SK-N-SH (cell line): ENCODE results near the gene PRM1.

Source experiments
- POLR2AphosphoS5 ChIP-seq: IDR thresholded peaks from 2 replicates; pipeline ENCODE4 v1.6.1; 2012; ENCODE audit warnings: low read depth, low read length
- RCOR1 ChIP-seq: fragments of 150-350 bp; IDR thresholded peaks from 2 replicates; pipeline ENCODE4 v1.6.1; 2017; ENCODE audit warnings: antibody characterized with exemption, low read length

DNA sequence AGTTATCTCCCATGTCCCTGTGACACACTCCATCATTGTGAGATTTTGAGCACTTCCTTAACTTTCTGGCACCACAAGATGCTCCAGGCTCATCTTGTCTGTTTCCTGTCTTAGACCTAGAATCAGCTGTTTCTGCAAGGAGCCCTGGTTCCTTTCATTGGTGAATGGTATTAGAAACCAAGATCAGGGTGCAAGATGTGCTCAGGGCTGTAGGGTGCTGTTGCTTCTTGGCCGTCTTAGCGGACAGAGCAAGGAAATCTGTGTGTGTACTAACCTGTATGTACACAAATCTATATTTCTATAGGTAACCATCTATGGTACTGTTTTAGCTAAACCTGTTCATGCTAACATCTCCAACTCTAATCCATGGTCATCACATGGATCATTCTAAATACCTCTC, 8.1 kb upstream of the PRM1 start:
- TF ChIP-seq RCOR1 (no peak), POLR2AphosphoS5 (no peak)
